NCI-H748 (cell line): ENCODE results near the gene APOA5.
"Not testable (repeated sequence)": the region's sequence is repeated elsewhere in the genome, so short reads cannot be mapped to it uniquely, and the experiment has no call there.

Source experiments
- DNase-seq: peaks from one replicate; lab custom pipeline; 2025; ENCODE audit not compliant: unreplicated experiment; lab: John Stamatoyannopoulos, UW

The APOA5 gene

GRCh38 chr11:116801662-116802061 lies 10.0 kb upstream of the APOA5 start:
- not testable (repeated sequence) for DNase-seq

- DNase-seq = no peak
Measured at GRCh38 chr11:116800610-116801009, 8.9 kb upstream of the APOA5 start.

- DNase-seq = no peak
Measured at GRCh38 chr11:116798368-116798767, 6.7 kb upstream of the APOA5 start.

- DNase-seq = no peak
Measured at GRCh38 chr11:116797816-116798215, 6.1 kb upstream of the APOA5 start.

- no peak for DNase-seq
Measured at GRCh38 chr11:116796548-116796947, 4.9 kb upstream of the APOA5 start.

GRCh38 chr11:116794851-116795250 lies 3.2 kb upstream of the APOA5 start:
- no peak for DNase-seq

GRCh38 chr11:116793772-116794097 lies 2.1 kb upstream of the APOA5 start:
- no peak for DNase-seq

GRCh38 chr11:116792869-116793771 lies 1.4 kb upstream of the APOA5 start:
- DNase-seq = no peak

GRCh38 chr11:116792144-116792868 lies 627 bp upstream of the APOA5 start:
- no peak for DNase-seq

- DNase-seq = peak; percentile 65
Measured at GRCh38 chr11:116791002-116791812, 472 bp downstream of the APOA5 start.

GRCh38 chr11:116790167-116791001 lies 1.3 kb downstream of the APOA5 start:
- DNase-seq = no peak

GRCh38 chr11:116788975-116789374 lies 2.7 kb downstream of the APOA5 start:
- no peak for DNase-seq

GRCh38 chr11:116788534-116788933 lies 3.1 kb downstream of the APOA5 start:
- DNase-seq = no peak

- peak; percentile 65 for DNase-seq
Measured at GRCh38 chr11:116787786-116788486, 3.7 kb downstream of the APOA5 start, which contains the start of gene ZPR1. TSS of gene ZPR1 (minus strand) at chr11:116788023. CDS start at chr11:116787990, 33 bp downstream.

- no peak for DNase-seq
Measured at GRCh38 chr11:116787436-116787785, 4.3 kb downstream of the APOA5 start.

- no peak for DNase-seq
Measured at GRCh38 chr11:116786966-116787365, 4.7 kb downstream of the APOA5 start.

- no peak for DNase-seq
Measured at GRCh38 chr11:116786326-116786725, 5.4 kb downstream of the APOA5 start.

GRCh38 chr11:116782728-116783127 lies 9.0 kb downstream of the APOA5 start:
- DNase-seq = no peak

GRCh38 chr11:116778556-116778955 lies 13.1 kb downstream of the APOA5 start:
- no peak for DNase-seq

GRCh38 chr11:116777056-116777455 lies 14.6 kb downstream of the APOA5 start:
- no peak for DNase-seq
